Psoas muscle (tissue), 8 donors: ENCODE data around the gene LBX2. TPM values are rescaled to one million over a fixed set of nuclear protein-coding genes. Genes with fewer than 3 reads are reported as not detected.

Experiments used
- ATAC-seq, 4 donors: fragments of 200-7000 bp; cut with Tn5 transposase; one replicate each; pipeline ENCODE4 v1.9.1; 2020; ENCODE audit warnings: moderate library complexity in 3 of 4, mild to moderate bottlenecking in 2 of 4
- DNase-seq, 2 donors: peaks; one replicate each; pipeline ENCODE4 v3.0.0-alpha.2; 2020
- H3K27ac ChIP-seq: fragments of 200-600 bp; one replicate; pipeline ENCODE4 v1.8.0; 2022
- H3K27me3 ChIP-seq, 3 donors: fragments of 200-600 bp in 1 of 3; one replicate each; pipeline versions ENCODE4 v1.6.1 to v1.8.0; 2013 to 2022; ENCODE audit warnings: low read length in 2 of 3, mild to moderate bottlenecking in 2 of 3, moderate library complexity in 1 of 3; ENCODE audit not compliant: insufficient read depth in 3 of 3
- H3K36me3 ChIP-seq, 2 donors: fragments of 200-600 bp in 1 of 2; one replicate each; pipeline versions ENCODE4 v1.6.1 to v1.8.0; 2013 to 2022; ENCODE audit warnings: low read depth in 1 of 2, mild to moderate bottlenecking in 1 of 2, moderate library complexity in 1 of 2; ENCODE audit not compliant: insufficient read depth in 1 of 2
- H3K4me1 ChIP-seq: fragments of 200-600 bp; one replicate; pipeline ENCODE4 v1.8.0; 2022
- H3K4me3 ChIP-seq: fragments of 200-600 bp; one replicate; pipeline ENCODE4 v1.8.0; 2022; ENCODE audit warnings: mild to moderate bottlenecking
- H3K9me3 ChIP-seq: fragments of 200-600 bp; one replicate; pipeline ENCODE4 v1.8.0; 2022
- WGBS, 3 donors: extraction: QIAGEN DNeasy Blood & Tissue Kit; methylation state at CpG; one replicate each; pipeline versions ENCODE4 v1.1.6 to v1.1.7; 2013; 5-methylcytosine and 5-hydroxymethylcytosine counted together
- intact Hi-C, 2 donors: fragments of 100-400 bp; cut with DNase I; formaldehyde crosslinking; loops; one replicate each; pipeline versions ENCODE4 v1.11.0 to v1.14.2; 2022
- polyA plus RNA-seq, 3 donors: library from polyadenylated mRNA; stranded (reverse); fragments of 200-250 nt; gene quantifications; one replicate each; pipeline ENCODE4 v1.2.3, GENCODE V29; 2013
- total RNA-seq, 4 donors: library from RNA; stranded (reverse); fragmentation: NEBNext Ultra II Directional in 2 of 4; extraction: Animal tissue kit (Norgen Biotek cat#: 25700) in 2 of 4; gene quantifications; one replicate each; pipeline versions ENCODE4 v1.2.1 to v1.2.4, GENCODE V29; 2021 to 2023
- TF ChIP-seq, protein P1 (sequence below): fragments of 200-600 bp; IDR thresholded peaks from one replicate; pipeline ENCODE4 v1.8.0; 2022; ENCODE audit warnings: antibody characterized with exemption
- donor health status: healthy with polysubstance abuse.
- donor health status: DM: no; HTN: no; CAD: no; lungs with moderate emphysema.
- donor health status: Bipolar disorder and iron deficiency.
- donor health status: healthy.
- donor health status: DM: yes; HTN: yes; CAD: no.
- donor health status: DM: no; HTN: no; CAD: no.
- donor health status: DM: no; HTN: no; CAD: no.
- donor health status: DM: yes; HTN: yes; CAD: no.

Gene LBX2
- total and polyA plus RNA-seq, 7 donors: 0.14 to 0.68 (median 0.26) TPM; not detected in 2

DNA sequence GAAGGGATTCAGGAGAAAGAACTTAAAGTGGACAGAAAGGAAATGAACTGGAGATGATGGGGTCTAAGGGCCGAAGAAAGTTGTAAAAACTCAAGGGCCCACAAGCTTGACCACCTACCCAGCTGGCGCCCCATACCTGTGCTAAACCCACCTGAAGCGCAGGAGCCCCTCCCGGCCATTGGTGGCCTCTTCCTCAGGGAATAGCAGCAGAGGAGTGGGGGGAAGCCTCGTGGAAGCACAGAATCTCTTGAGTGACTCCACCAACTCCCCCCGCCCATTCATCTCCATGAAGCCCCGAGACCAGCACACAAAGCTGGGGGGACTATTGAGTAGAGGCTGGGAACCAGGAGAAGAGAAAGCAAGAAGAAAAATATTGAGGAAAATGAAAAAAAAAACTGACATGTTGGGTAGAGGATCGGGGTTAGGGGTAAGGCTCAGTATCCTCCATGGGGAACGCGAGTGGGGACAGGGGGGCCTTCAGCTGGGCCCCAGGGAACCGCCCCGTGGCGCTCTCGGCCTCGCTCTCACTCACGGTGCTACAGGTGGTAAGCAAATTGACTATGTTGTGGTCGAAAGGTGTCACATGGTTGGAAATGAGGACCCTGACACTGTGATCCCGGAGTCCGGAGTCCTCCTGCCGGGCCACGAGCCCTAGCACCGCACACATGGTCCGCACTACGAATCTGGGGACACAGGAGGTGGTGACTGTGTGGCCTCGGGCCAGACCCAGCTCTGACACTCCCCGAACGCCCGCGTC, 29.4 kb upstream of the LBX2 start:
- peak overlapping the region; percentile 93 for H3K27ac ChIP-seq
- TF ChIP-seq, protein P1, sequence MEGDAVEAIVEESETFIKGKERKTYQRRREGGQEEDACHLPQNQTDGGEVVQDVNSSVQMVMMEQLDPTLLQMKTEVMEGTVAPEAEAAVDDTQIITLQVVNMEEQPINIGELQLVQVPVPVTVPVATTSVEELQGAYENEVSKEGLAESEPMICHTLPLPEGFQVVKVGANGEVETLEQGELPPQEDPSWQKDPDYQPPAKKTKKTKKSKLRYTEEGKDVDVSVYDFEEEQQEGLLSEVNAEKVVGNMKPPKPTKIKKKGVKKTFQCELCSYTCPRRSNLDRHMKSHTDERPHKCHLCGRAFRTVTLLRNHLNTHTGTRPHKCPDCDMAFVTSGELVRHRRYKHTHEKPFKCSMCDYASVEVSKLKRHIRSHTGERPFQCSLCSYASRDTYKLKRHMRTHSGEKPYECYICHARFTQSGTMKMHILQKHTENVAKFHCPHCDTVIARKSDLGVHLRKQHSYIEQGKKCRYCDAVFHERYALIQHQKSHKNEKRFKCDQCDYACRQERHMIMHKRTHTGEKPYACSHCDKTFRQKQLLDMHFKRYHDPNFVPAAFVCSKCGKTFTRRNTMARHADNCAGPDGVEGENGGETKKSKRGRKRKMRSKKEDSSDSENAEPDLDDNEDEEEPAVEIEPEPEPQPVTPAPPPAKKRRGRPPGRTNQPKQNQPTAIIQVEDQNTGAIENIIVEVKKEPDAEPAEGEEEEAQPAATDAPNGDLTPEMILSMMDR: no peak
- DNase-seq: no peak
- H3K4me3 ChIP-seq: peak overlapping the region; percentile 85
- H3K4me1 ChIP-seq: peaks cover 24% of the 10 kb centered on the region
- WGBS, 3 donors: 14 to 16% (median 15%) methylated on average over 29 of the region's 29 CpGs
- no peaks in the 10 kb centered on the region for H3K9me3 ChIP-seq
- intact Hi-C loops: loop anchor here (2.0 kb wide), 2 partner anchors 20 to 46 kb away; partner anchors contain the start of genes CCDC142 (in 2 of the 2) and TTC31 (in 2 of the 2)
- peaks cover 13 to 61% of the 10 kb centered on the region in 2 donors for H3K36me3 ChIP-seq
- no peaks in the 10 kb centered on the region for H3K27me3 ChIP-seq
- peak; percentile 23 to 43 (median 28) for ATAC-seq

DNA sequence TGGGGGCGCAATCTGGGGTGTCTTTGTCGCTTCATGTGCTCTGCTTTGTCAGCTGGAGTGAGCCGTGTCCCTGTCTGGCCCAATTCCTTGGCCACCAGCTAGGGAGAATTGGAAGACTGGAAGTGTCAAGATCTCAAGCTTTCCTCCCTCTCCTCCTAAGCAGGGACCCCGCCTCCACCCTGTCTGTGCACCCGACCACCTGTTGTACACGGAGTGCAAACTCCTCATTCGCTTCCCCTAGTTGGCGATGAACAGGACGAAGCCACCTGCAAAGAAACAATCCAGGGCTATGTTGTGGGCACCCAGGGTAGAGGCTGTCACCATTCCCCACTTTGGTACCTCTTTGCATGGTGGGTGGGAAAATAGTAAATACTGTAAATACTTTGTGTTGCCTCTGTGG, 28.3 kb upstream of the LBX2 start:
- Histone ChIP-seq H3K27me3 (no peaks in the 10 kb centered on the region), H3K4me1 (peaks cover 24% of the 10 kb centered on the region), H3K27ac (no peak overlapping the region), H3K36me3 (peaks cover 11 to 51% of the 10 kb centered on the region in 2 donors), H3K4me3 (no peak overlapping the region), H3K9me3 (no peaks in the 10 kb centered on the region)
- intact Hi-C loops: loop anchor here (2.0 kb wide), 2 partner anchors 19 to 45 kb away; partner anchors contain the start of genes CCDC142 (in 2 of the 2) and TTC31 (in 2 of the 2)
- TF ChIP-seq, protein P1: no peak
- DNase-seq: no peak
- ATAC-seq: no peak
- WGBS, 3 donors: 90 to 91% (median 90%) methylated on average over 9 of the region's 9 CpGs

DNA sequence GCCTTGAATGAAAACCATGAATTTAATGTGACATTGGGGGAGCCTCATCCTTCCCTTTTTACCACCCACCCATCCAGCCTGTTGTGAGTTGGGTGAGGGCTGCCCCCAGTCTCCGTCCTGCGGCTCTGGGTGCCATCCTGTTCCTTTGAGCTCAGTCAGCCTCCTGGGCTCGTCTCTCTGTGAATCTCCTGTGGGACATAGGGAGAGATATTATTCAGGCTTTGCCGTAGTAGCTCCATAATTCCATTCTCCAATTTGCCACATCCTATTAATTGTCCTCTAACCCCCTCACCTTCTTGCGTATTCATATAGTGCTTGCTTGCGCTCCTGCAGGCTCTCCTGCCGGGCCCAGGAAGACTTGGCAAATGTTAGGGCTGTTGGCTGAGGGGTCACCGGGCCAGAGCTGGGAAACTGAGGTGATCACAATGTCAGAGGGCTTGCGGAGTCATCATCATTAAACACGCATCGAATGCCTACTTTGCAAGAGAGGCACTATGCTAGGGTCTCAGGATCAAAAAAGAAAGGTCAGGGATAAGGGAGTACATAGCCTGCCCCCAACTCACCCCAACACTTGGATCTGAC, 27.3 kb upstream of the LBX2 start:
- no peak for ATAC-seq
- no peak overlapping the region for H3K27ac ChIP-seq
- DNase-seq: no peak
- intact Hi-C loops: no loop called here
- no peak overlapping the region for H3K4me3 ChIP-seq
- WGBS, 3 donors: 97 to 99% (median 97%) methylated on average over 11 of the region's 11 CpGs
- TF ChIP-seq, protein P1: no peak
- H3K36me3 ChIP-seq: peaks cover 8 to 41% of the 10 kb centered on the region in 2 donors
- H3K4me1 ChIP-seq: peaks cover 20% of the 10 kb centered on the region
- no peaks in the 10 kb centered on the region for H3K9me3 ChIP-seq
- no peaks in the 10 kb centered on the region for H3K27me3 ChIP-seq

DNA sequence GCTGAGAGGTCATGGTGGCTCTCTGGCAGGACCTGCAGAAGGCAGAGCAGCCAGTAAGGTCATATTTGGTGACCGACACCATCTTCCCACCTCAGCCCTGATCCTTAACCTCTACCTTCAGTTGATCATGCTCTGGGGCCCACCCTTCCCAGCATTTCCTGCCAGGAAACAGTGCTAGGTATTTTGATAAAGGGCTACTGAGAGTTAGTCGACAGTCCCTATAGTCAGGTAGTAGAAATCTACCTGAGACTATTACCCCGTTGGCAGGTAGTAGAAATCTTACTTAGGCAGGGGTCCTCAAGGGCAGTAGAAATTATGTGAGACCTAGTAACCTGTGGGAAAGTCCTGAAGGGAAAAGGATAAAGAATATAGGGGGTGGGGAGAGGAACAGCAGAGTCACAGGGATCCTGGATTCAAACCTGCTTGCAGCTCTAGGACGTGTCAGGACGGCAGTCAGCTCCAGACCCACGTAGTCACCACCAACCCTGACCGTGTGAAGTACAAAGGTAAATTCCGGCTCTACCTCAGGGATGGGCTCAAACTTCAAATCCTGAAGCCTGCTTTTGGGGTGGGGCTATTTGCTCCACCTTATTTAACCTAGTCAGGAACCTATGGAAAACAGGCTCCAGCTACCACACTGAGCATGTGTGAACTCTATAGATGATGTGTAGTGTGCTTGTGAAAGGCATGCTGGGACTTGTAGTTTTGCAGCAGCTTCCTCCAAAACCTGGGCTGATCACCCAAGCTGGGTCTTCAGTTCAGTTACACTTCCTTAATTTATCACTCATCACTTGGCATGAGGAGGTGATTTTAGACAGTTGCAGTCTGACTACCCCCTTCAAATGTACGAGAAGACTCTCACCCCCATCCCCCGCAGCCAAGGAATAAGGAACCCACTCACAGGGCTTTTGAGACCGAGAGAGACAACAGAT, 26.6 kb upstream of the LBX2 start, which contains the start of gene DQX1:
TSS of gene DQX1 (minus strand) at position 515 of the 932 bp plus-strand sequence. CDS start at position 13, 502 bp downstream.
- intact Hi-C loops: no loop called here

More for the DNA sequence above, 26.6 kb upstream of the LBX2 start, which contains the start of gene DQX1:
- Histone ChIP-seq H3K36me3 (peaks cover 8 to 33% of the 10 kb centered on the region in 2 donors), H3K4me3 (no peak within 1 kb of the TSS), H3K9me3 (no peaks in the 10 kb centered on the region), H3K27ac (no peak within 1 kb of the TSS), H3K4me1 (peaks cover 12% of the 10 kb centered on the region), H3K27me3 (no peaks in the 10 kb centered on the region)
- DNase-seq (no peak), ATAC-seq (no peak)
- WGBS, 3 donors: 85 to 89% (median 88%) methylated on average over 11 of the region's 11 CpGs
- TF ChIP-seq, protein P1: no peak
